ENCODE measurements around the gene KCNK17.
A peak's percentile ranks its signal among the peaks of the same experiment; 100 is the strongest.
"Not testable (repeated sequence)": the region's sequence is repeated elsewhere in the genome, so short reads cannot be mapped to it uniquely, and the experiment has no call there.

Gene KCNK17

GRCh38 chr6:39302669-39303424 lies 11.4 kb downstream of the KCNK17 start:
- DNase-seq, result peak in 48 of 56 donors; percentile 4 to 84 (median 38)

- DNase-seq, result no peak
Measured at GRCh38 chr6:39302011-39302410, 12.2 kb downstream of the KCNK17 start.

GRCh38 chr6:39301606-39302005 lies 12.6 kb downstream of the KCNK17 start:
- no peak for DNase-seq

- peak in 3 of 56 donors; percentile 3 to 5 (median 5) for DNase-seq
Measured at GRCh38 chr6:39300739-39301138, 13.5 kb downstream of the KCNK17 start.

DNA sequence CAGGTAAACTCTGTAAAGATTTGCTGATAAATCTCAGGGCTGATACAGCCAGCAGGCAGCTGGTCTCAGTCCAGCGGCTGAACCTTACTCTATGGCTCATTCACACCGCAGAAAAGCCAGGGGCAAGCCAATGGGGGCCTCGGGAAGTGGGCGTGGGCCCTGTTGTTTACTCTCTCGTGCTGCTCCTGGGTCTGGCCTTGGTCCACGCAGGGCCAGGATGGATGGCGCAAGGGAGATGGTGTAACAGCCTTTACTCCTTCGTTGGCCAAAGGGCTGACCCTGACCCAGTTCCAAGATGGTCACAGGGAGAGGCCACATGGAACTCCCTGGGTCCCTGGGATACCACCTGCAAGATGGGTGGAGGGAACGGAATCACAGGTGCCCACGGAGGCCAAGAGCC lies 16.2 kb downstream of the KCNK17 start:
- no peak for DNase-seq

DNA sequence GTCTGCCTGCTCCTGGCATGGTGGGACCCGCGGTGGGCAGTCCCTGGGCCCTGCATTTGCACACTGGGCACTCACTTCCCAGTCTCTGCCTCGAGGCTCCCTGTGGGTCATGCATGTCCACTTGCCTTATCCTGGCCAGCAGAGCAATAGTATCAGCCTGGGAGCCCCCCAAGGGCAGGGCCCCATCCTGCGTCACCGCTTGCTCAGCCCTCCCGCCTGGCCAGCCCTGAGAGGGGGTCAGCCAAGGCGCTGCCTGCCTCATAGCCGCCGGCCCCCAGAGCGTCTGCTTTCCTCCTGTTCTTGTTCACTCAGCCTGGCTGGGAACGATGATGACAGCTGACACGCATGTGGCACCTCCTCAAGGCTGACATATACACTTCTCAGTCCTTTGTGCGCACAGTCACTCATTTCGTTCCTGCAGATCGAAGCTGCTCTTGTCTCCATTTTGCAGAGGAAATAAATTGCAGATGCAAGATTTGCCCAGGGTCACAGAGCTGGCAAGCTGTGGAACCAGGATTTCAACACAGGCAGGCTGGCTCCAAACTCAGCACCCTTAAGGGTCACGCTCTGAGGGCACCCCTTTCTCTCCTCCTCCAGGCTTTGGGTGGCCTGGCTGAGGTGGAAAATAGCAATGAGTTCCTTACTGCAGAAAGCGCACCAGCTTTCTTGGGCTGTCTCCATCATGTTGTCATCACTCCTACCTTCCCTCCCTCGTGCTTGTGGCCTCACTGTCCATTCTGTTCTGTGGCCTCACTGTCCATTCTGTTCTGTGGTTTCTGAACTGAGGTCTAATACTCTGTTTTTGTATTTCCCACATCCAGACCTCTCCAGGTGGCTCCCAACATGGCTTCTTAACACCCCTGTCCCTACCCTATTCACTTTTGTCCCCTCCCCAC lies 17.2 kb downstream of the KCNK17 start:
- DNase-seq, result peak in 1 of 56 donors; percentile 7

GRCh38 chr6:39295611-39296011 lies 18.6 kb downstream of the KCNK17 start:
- no peak for DNase-seq

GRCh38 chr6:39294899-39295298 lies 19.3 kb downstream of the KCNK17 start:
- no peak for DNase-seq

- DNase-seq, result no peak
Measured at GRCh38 chr6:39294133-39294532, 20.1 kb downstream of the KCNK17 start.

DNA sequence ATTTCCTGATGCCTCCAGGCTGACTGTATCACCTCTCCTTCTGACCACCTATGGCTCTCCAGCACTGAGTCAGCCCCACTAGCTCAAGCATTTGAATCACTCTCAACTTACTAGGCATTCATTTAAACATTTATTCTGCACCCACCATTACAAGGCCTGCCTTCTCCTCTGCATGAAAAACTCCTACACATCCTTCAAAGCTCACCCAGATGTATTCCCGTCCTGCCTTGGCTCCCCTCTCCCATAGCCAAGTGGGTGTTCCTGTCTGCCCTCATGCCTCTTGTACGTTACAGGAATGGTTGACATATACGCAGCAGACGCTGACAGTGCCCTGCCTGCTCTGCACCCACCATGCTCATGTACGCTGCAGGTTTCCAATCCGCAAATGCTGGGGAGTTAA lies 21.6 kb downstream of the KCNK17 start:
- DNase-seq, result no peak

- DNase-seq, result no peak
Measured at GRCh38 chr6:39289490-39289889, 24.7 kb downstream of the KCNK17 start.

GRCh38 chr6:39287601-39288000 lies 26.6 kb downstream of the KCNK17 start:
- no peak for DNase-seq

DNA sequence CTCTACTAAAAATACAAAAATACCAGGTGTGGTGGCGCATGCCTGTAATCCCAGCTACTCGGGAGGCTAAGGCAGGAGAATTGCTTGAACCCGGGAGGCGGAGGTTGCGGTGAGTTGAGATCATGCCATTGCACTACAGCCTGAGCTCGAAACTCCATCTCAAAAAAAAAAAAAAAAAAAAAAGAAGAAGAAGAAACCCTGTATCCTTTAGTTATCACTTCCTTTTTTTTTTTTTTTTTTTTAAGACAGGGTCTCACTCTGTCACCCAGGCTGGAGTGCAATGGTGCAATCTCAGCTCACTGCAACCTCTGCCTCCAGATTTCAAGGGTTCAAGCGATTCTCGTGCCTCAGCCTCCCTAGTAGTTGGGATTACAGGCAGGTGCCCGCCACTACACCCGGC lies 27.6 kb downstream of the KCNK17 start:
- not testable (repeated sequence) for DNase-seq

DNA sequence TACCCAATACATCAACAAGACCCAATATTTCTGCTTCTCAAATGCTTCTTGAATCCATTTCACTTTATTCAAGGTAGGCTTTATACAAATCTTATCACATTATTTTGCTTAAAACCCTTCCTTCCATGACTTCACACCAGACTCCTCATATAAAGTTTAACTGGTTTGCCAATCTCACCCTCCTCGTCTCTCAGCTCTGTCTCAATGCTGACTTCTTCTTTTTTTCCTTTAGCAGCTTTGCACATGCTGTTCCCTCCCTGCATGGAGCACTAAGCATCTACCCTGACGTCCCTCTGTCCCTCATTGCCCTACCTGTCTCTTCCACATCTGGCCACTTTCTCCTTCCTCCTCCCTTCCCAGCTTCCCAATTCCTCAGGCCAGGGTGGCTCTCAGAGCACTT lies 31.4 kb downstream of the KCNK17 start:
- no peak for DNase-seq

- no peak for DNase-seq
Measured at GRCh38 chr6:39281312-39281980, 32.8 kb downstream of the KCNK17 start.

DNA sequence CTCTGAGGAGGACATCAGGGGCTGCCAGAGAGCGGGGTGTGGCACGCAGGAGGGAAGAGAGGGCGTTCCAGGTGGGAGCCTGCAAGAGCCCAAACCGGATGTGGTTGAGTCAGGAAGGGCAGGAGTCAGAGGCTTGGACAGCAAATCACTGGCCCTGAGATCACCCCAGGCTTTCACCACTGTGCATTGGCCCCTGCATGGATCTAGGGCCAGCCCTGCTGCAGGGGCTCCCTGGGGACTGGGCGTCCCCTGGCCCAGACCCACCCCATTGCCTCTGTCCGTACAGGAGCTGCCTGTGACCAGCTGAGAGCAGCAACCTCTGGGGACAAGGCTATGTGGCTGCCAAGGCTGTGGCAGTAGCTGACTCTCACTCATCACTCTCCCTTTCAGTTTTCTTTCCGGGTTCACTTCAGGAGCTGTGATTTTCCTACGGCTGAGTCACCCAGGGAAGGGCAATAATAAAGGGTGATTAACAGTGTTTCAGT lies 33.9 kb downstream of the KCNK17 start:
- DNase-seq, result no peak

GRCh38 chr6:39279539-39279938 lies 34.7 kb downstream of the KCNK17 start:
- DNase-seq, result no peak

DNA sequence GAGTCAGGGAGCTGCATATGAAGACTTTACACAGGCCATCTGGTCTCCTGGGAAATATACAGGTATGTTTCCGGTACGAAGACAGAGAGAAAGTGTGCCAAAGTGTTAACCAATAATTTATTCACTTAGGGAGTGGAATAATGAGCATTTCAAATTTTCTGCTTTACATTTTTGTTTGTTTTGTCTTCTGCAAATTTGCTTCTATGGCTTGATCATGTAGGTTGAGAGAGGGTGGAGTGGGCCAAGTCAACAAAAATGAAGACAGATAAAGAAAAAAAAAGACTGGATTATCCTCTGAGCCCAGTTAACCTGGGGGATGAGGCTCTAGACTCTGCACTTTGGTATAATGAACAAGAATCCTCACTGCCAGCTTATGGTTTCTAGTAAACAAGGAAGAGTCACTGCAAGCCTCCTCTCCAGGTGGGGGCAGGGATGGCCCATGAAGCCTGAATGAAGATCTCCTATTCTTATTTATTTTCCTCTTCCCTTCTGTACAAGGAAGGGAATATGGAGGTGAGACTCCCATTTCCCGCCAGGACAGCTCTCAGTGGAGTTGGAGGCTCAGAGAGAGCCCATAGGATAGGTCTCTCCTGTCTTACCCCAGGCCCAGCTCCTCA lies 37.7 kb downstream of the KCNK17 start:
- DNase-seq, result no peak

GRCh38 chr6:39274903-39275302 lies 39.3 kb downstream of the KCNK17 start:
- no peak for DNase-seq

GRCh38 chr6:39274471-39274870 lies 39.7 kb downstream of the KCNK17 start:
- no peak for DNase-seq

- DNase-seq, result peak in 1 of 56 donors; percentile 3
Measured at GRCh38 chr6:39273406-39273821, 40.8 kb downstream of the KCNK17 start.
